Pancreas (tissue), 10 donors: Measurements from ENCODE around the gene CTNNA3. TPM values are rescaled to one million over a fixed set of nuclear protein-coding genes. Genes with fewer than 3 reads are reported as not detected.

Source experiments
- ATAC-seq, 4 donors: fragments of 200-7000 bp; cut with Tn5 transposase; one replicate each; pipeline versions ENCODE4 v1.8.0 to v1.9.1; 2020; ENCODE audit warnings: mild to moderate bottlenecking in 4 of 4, moderate library complexity in 4 of 4
- DNase-seq, 6 donors: peaks; one replicate each; pipeline ENCODE4 v3.0.0-alpha.2; 2020
- FAIRE-seq: peaks from 2 replicates; lab custom pipeline; 2012; peaks lifted over from hg19 to GRCh38; lab: Jason Lieb, UNC
- H3K27ac ChIP-seq, 4 donors: fragments of 200-600 bp; sonication (generic); 1 replicate in 3 of 4; 2 replicates in 1 of 4; pipeline versions ENCODE4 v1.5.0 to v1.8.0; 2020
- H3K27me3 ChIP-seq, 4 donors: fragments of 200-600 bp; one replicate each; pipeline ENCODE4 v1.8.0; 2021
- H3K36me3 ChIP-seq, 3 donors: fragments of 200-600 bp; sonication (generic) in 1 of 3; one replicate each; pipeline versions ENCODE4 v1.5.0 to v1.8.0; 2020 to 2021
- H3K4me1 ChIP-seq, 3 donors: fragments of 200-600 bp; one replicate each; pipeline ENCODE4 v1.8.0; 2021
- H3K4me3 ChIP-seq, 4 donors: fragments of 200-600 bp; sonication (generic) in 2 of 4; one replicate each; pipeline versions ENCODE4 v1.5.0 to v1.8.0; 2020 to 2021
- H3K9me3 ChIP-seq, 4 donors: fragments of 200-600 bp; one replicate each; pipeline ENCODE4 v1.8.0; 2021
- CTCF ChIP-seq, 4 donors: fragments of 200-600 bp; sonication (generic) in 3 of 4; IDR thresholded peaks; one replicate each; pipeline versions ENCODE4 v1.5.0 to v1.8.0; 2021; ENCODE audit warnings: antibody characterized with exemption in 4 of 4
- WGBS, 2 donors: extraction: QIAGEN DNeasy Blood & Tissue Kit; methylation state at CpG; one replicate each; pipeline ENCODE4 v1.1.7; 2013; 5-methylcytosine and 5-hydroxymethylcytosine counted together
- intact Hi-C, 3 donors: fragments of 100-400 bp; cut with DNase I; formaldehyde crosslinking; loops; one replicate each; pipeline versions ENCODE4 v1.11.1 to v1.14.2; 2022
- polyA plus RNA-seq, 2 donors: library from polyadenylated mRNA; stranded (reverse); fragments of 200-250 nt; gene quantifications; one replicate each; pipeline ENCODE4 v1.2.3, GENCODE V29; 2013
- total RNA-seq, 6 donors: library from RNA; stranded (reverse); fragmentation: NEBNext Ultra II Directional in 4 of 6; extraction: Animal tissue kit (Norgen Biotek cat#: 25700) in 4 of 6; gene quantifications; one replicate each; pipeline versions ENCODE4 v1.2.1 to v1.2.4, GENCODE V29; 2021 to 2023
- donor health status: healthy with polysubstance abuse.
- donor health status: DM: no; HTN: no; CAD: no; lungs with moderate emphysema.
- donor health status: DM: no; HTN: no; CAD: no.
- donor health status: control.
- donor health status: control.
- donor health status: Bipolar disorder and iron deficiency.
- donor health status: DM: yes; HTN: yes; CAD: no.
- donor health status: DM: no; HTN: no; CAD: no.
- donor health status: DM: no; HTN: no; CAD: no.
- donor health status: DM: yes; HTN: yes; CAD: no.

The CTNNA3 gene
- total and polyA plus RNA-seq, 8 donors: 0.02 to 0.83 (median 0.21) TPM

- Histone ChIP-seq H3K27me3 (no peaks in the 10 kb centered on the region), H3K27ac (no peak overlapping the region), H3K4me1 (no peaks in the 10 kb centered on the region), H3K4me3 (no peak overlapping the region), H3K36me3 (no peaks in the 10 kb centered on the region), H3K9me3 (no peaks in the 10 kb centered on the region)
- peak in 2 of 4 donors; percentile 19 to 44 for TF ChIP-seq CTCF (IDR thresholded peaks at IDR 0.05)
- no peak for DNase-seq
- intact Hi-C loops: no loop called here
- WGBS, 2 donors: 63 to 80% methylated on average over 1 of the region's 1 CpG
- peak in 3 of 4 donors; percentile 48 to 60 (median 51) for ATAC-seq
- FAIRE-seq: peak; percentile 53
These were observed 29.5 kb downstream of the CTNNA3 start for GRCh38 chr10:67666416-67667034.

- intact Hi-C loops: no loop called here
- Histone ChIP-seq H3K27ac (no peak overlapping the region), H3K9me3 (no peaks in the 10 kb centered on the region), H3K27me3 (no peaks in the 10 kb centered on the region), H3K4me1 (no peaks in the 10 kb centered on the region), H3K36me3 (no peaks in the 10 kb centered on the region), H3K4me3 (no peak overlapping the region)
- TF ChIP-seq CTCF (IDR thresholded peaks at IDR 0.05): no peak
- no peak for DNase-seq
- no peak for ATAC-seq
- FAIRE-seq: no peak
These were observed 30.5 kb downstream of the CTNNA3 start for GRCh38 chr10:67665491-67665890.

- Histone ChIP-seq H3K9me3 (no peaks in the 10 kb centered on the region), H3K4me1 (no peaks in the 10 kb centered on the region), H3K4me3 (no peak overlapping the region), H3K36me3 (no peaks in the 10 kb centered on the region), H3K27ac (no peak overlapping the region), H3K27me3 (no peaks in the 10 kb centered on the region)
- WGBS, 2 donors: 60 to 61% methylated on average over 3 of the region's 3 CpGs
- DNase-seq (no peak), FAIRE-seq (no peak), ATAC-seq (no peak)
- no peak for TF ChIP-seq CTCF (IDR thresholded peaks at IDR 0.05)
- intact Hi-C loops: no loop called here
These were observed 31.1 kb downstream of the CTNNA3 start for GRCh38 chr10:67664942-67665341.

GRCh38 chr10:67663449-67664087, 32.4 kb downstream of the CTNNA3 start:
- WGBS, 2 donors: 65 to 69% methylated on average over 13 of the region's 13 CpGs
- TF ChIP-seq CTCF (IDR thresholded peaks at IDR 0.05): no peak
- FAIRE-seq (no peak), DNase-seq (peak in 1 of 6 donors; percentile 42), ATAC-seq (no peak)
- Histone ChIP-seq H3K36me3 (no peaks in the 10 kb centered on the region), H3K27me3 (no peaks in the 10 kb centered on the region), H3K9me3 (no peaks in the 10 kb centered on the region), H3K4me1 (no peaks in the 10 kb centered on the region), H3K4me3 (no peak overlapping the region), H3K27ac (no peak overlapping the region)
- intact Hi-C loops: no loop called here

DNA sequence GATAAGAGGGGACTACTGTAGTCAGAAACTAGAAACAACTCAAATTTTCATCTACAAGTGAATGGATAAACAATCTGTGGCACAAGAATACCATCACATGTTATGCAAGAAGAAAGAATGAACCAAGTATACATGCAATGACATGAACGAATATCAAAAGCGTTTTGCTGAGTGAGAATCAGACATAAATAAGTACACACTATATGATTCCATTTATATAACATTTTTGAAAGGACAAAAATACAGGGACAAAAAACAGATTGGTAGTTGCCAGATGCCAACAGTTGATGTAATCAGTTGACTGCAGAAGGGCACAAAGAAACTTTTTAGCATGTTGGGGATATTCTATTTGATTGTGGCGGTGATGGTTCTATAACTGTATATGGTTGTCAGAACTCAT, 33.6 kb downstream of the CTNNA3 start:
- Histone ChIP-seq H3K36me3 (no peaks in the 10 kb centered on the region), H3K9me3 (no peaks in the 10 kb centered on the region), H3K27me3 (no peaks in the 10 kb centered on the region), H3K27ac (no peak overlapping the region), H3K4me3 (no peak overlapping the region), H3K4me1 (no peaks in the 10 kb centered on the region)
- no peak for TF ChIP-seq CTCF (IDR thresholded peaks at IDR 0.05)
- no peak for ATAC-seq
- WGBS, 2 donors: 81 to 86% methylated on average over 3 of the region's 3 CpGs
- no peak for DNase-seq
- no peak for FAIRE-seq
- intact Hi-C loops: no loop called here
